CD4-positive, alpha-beta T cell treated with Interleukin-6 at 100 ng/mL for 8 hours (primary cell): ENCODE measurements around the gene AK9.

Experiments used
- DNase-seq: peaks from one replicate; pipeline ENCODE4 v3.0.0-alpha.2; 2020; ENCODE audit warnings: mixed read lengths, low spot score

The AK9 gene

DNA sequence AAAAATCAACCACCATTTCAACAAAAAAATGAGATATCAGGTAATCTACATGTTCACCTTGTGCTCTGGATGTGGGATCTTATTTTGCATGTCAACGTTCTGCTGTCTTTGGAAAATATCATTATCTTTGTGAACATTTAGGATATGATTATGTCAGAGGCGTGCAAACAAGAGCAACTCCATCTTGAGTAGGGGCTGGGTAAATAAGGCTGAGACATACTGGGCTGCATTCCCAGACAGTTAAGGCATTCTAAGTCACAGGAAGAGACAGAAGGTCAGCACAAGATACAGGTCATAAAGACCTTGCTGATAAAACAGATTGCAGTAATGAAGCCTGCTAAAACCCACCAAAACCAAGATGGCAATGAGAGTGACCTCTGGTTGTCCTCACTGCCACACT is 179.2 kb downstream of the AK9 start:
- no peak for DNase-seq

- DNase-seq: no peak
Observed at GRCh38 chr6:109510358-109510757, 180.6 kb downstream of the AK9 start.

GRCh38 chr6:109508166-109508860 is 182.7 kb downstream of the AK9 start:
- DNase-seq: no peak

GRCh38 chr6:109507490-109508072 is 183.4 kb downstream of the AK9 start:
- no peak for DNase-seq

- DNase-seq: no peak
Observed at GRCh38 chr6:109506841-109507240, 184.2 kb downstream of the AK9 start.

GRCh38 chr6:109506314-109506713 is 184.7 kb downstream of the AK9 start:
- no peak for DNase-seq

DNA sequence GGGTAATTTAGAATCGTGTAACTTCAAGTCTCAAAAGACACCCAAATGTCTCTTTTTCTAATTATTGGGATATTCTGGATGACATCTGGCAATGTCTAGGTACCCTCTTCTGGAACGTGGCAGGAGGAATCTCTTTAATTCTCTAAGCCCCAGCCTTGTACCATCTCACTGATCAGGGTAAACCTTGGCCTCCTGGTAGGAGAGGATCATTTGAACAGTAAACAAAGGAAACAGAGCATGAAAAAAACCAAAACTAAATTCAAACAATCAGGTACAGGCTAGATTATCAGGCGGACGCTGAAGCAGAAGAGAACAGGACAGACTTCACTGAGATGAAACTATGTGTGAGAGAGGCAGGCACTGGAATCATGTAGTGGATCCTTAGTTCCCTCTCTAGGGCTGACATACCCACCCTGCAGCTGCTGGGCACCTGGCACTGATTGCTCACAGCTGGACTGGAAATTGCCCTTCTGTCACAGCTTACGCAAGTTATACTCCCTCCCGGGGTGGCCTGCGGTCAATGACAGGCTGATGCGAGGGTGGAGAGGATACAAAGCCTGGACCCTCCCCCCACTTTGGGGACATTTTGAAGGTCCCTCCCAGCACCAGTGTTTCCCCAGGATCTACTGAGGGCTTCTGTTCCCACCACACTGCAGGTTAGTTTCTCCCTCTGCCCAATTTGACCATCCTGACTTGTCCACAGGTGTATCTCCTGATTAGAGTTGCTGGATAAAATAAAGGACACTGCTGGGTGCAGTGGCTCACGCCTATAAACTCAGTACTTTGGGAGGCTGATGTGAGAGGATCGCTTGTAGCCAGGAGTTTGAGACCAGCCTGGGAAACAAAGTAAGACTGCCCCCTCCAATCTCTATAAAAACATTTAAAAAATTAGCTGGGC is 187.4 kb downstream of the AK9 start:
- no peak for DNase-seq

DNA sequence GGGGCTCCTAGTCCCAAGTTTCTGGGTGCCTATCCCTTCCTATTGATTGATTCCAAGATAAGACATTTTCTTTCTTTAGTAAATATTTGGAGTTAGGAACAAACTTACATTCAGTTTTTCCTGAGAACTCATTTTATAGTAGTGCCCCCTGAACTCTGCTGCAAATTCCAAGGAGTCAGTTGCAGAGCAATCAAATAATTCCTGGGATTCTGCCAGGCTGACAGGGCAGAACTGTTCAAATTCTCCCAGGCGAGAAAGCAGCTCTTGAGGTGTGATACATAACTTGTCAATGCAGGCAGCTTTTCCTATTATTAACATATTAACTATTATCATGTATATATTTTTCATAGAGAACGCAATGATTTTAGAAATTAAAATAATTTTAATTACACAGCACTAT is 192.1 kb downstream of the AK9 start:
- no peak for DNase-seq

GRCh38 chr6:109498052-109498451 is 192.9 kb downstream of the AK9 start:
- DNase-seq: no peak

GRCh38 chr6:109496036-109496772 is 194.8 kb downstream of the AK9 start:
- DNase-seq: no peak

DNA sequence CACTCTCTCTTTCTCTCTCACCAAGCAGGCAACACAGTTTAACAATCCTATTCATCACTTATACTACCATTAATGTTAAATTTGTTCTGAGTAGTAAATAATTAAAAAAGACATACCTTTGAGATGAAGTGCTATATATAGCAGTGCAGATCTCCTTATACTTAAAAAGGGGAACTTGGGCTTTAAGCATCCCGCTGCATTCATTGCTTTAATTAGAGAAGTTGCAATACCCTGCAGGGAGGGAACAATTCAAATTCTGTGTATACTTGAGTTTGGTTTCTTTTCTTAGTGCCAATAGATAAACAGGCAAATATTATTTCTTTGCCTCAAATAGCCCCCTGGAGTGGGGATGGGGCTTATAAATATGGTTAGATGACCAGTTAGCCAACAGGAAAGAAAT is 197.1 kb downstream of the AK9 start:
- DNase-seq: no peak

- peak; percentile 58 for DNase-seq
Observed at GRCh38 chr6:109491207-109491938, 199.6 kb downstream of the AK9 start.

DNA sequence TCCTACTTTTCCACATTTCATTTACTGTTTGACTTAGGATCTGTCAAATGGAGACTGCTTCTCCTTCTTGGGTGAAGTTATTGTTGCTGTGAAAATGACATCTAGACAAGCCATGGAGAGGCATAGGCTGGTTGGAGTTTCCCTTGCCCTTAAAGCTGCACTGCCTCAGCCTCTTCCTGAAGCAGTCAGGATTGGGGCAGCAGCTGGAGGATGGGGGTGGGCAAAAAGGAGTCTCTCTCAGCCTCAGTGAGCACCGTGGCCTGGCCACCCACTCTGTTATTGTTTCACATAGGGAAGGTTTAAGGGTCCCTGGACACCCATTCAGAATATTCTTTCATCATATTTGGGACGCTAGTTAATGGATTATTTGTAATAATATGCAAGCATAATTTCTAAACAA is 200.3 kb downstream of the AK9 start:
- no peak for DNase-seq

DNA sequence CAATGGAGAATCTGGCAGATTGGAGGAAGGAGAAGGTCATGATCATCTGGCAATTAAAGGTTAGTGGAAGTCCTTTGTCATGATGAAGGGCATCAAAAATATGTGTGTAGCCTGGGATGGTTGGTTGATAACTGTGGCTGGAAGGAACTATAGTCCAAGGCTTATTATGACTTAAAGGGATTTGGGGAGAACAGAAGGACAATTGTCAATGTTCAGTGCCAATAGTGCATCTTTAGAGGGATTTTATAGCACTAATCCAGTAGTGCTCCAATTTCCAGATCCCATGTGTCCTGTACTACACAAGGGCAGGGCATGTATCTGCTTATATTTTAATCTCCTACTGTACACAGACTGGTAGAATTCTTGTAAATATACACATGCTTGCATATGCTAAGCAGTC is 203.0 kb downstream of the AK9 start:
- DNase-seq: no peak

DNA sequence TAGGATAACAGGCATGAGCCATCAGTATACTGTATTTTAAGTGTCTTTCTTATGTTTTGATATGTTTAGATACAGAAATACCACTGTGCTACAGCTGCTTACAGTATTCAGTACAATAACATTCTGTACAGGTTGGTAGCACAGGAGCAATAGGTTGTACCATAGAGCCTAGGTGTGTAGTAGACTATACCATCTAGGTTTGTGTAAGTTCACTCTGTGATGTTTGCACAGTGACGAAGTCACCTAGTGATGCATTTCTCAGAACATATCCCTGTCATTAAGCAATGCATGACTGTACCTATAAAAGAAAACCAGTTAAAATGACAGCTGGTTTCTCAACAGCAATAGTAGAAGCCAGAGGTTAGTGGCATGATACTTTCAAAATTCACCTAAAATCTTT is 204.9 kb downstream of the AK9 start:
- DNase-seq: no peak

DNA sequence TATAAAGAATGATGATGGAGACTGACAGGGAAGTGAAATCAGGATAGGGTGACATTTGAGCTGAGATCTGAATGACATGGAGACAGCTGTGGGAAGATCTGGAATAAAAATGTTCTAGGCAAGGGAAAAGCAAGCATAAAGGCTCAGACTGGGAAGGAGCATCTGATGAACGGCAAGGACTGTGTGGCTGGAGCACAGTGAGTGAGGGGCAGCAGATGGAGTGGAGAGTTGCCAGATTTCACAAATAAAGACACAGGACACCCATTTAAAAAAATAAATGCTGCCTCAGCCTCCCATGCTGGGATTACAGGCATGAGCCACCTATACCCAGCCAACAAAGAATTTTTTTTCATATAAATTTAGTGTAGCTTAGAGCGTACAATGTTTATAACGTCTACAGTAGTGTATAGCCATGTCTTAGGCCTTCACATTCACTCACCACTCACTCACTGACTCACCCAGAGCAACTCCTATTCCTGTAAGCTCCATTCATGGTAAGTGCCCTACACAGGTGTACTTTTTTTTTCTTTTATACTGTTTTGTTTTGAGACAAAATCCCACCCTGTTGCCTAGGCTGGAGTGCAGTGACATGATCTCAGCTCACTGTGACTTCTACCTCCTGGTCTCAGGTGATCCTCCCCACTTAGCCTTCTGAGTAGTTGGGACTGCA is 205.6 kb downstream of the AK9 start:
- DNase-seq: no peak

GRCh38 chr6:109484122-109484521 is 206.9 kb downstream of the AK9 start:
- DNase-seq: no peak

DNA sequence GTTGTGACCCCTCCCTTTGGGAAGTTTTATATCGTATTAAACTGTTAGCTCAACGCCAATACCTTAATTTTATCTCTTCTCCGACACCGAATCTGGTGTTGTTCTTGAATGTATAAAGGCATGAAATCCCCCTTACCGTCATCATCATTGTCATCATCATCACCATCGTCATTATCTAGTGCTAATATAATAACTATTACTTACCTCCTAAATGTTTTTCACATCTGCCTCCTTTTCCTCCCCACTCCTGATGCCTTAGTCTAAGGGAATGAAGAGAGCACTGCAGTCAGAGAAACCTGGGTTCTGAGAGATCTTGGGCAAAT is 207.3 kb downstream of the AK9 start:
- DNase-seq: no peak

DNA sequence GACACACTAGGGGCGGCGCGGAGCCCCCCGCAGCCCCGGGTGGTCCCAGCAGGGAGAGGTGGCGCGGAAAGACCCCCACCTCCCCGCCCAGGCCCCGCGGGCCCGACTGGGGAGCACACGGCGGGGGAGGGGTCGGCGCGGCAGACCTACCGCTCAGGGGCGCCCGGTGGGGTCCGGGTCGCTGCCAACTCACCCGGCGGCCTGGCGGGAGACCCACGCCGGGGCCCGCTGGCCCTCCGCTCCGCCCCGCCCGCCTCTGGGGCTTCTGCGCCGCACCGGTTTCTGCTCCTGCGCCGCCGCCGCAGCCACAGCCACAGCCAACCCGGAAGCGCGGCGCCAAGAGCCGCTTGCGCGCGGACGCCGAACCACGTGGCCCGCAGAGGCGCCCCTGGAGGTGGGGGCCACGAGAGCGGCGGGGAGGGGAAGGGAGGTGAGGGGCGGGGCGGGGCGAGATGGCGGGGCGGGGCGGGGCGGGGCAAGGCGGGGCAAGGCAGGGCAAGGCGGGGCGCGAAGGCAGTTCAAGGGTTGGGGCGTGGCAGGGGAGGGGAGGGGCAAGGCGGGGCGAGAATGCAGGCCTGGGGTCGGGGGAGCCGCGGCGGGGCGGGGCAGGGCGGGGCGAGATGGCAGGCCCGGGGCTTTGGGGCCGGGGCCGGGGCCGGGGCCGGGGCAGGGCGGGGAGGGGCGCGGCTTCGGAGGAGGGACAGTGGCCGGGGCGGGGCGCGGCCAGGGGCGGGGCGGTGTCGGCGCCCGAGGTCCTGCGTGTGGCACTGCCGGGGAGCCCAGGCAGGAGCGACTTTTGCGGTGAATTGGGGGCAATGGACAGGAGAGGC is 207.9 kb downstream of the AK9 start, which contains the start of gene ZBTB24:
Gene ZBTB24, minus strand, starts transcription at position 315 of the 830 bp plus-strand sequence. CDS start 1,193 bp downstream, outside the sequence.
- DNase-seq: peak; percentile 92

- no peak for DNase-seq
Observed at GRCh38 chr6:109480993-109481480, 210.0 kb downstream of the AK9 start.
